ENCODE results near the gene STRA6. TPM values are rescaled to one million over a fixed set of nuclear protein-coding genes. Genes with fewer than 3 reads are reported as not detected.

Gene STRA6
- total and polyA plus RNA-seq, 3 experiments from 2014 or later = not detected

- no peaks in the 10 kb centered on the region for H3K9me3 ChIP-seq (ENCODE audit: low read length)
- DNase-seq = no peak
- H3K4me3 ChIP-seq (ENCODE audit: low read length) = no peak overlapping the region
- no peaks in the 10 kb centered on the region for H3K4me1 Mint-ChIP-seq
- no peaks in the 10 kb centered on the region for H3K4me1 ChIP-seq (ENCODE audit: insufficient read depth, low read length)
- H3K9me3 Mint-ChIP-seq = no peaks in the 10 kb centered on the region
- no peak overlapping the region for H3K4me3 Mint-ChIP-seq
- no peak overlapping the region for H3K27ac Mint-ChIP-seq
- H3K36me3 ChIP-seq (ENCODE audit: insufficient read depth, low read length) = no peaks in the 10 kb centered on the region
- no peak overlapping the region for H3K27ac ChIP-seq (ENCODE audit: low read depth, low read length)
- no peaks in the 10 kb centered on the region for H3K36me3 Mint-ChIP-seq
- ChIA-PET CTCF (no interaction called here), POLR2A (no interaction called here)
- H3K27me3 ChIP-seq (ENCODE audit: insufficient read depth, low read length, poor library complexity, severe bottlenecking) = no peaks in the 10 kb centered on the region
- H3K27me3 Mint-ChIP-seq = peaks cover 2 to 14% of the 10 kb centered on the region in 2 donors
Observed at GRCh38 chr15:74175271-74176191, 27.1 kb downstream of the STRA6 start.

- Histone ChIP-seq H3K36me3 (ENCODE audit: insufficient read depth, low read length) (no peaks in the 10 kb centered on the region), H3K27me3 (ENCODE audit: insufficient read depth, low read length, poor library complexity, severe bottlenecking) (no peaks in the 10 kb centered on the region), H3K4me3 (ENCODE audit: low read length) (no peak overlapping the region), H3K27ac (ENCODE audit: low read depth, low read length) (no peak overlapping the region), H3K4me1 (ENCODE audit: insufficient read depth, low read length) (no peaks in the 10 kb centered on the region), H3K9me3 (ENCODE audit: low read length) (no peaks in the 10 kb centered on the region)
- ChIA-PET POLR2A (no interaction called here), CTCF (no interaction called here)
- H3K9me3 Mint-ChIP-seq = no peaks in the 10 kb centered on the region
- no peaks in the 10 kb centered on the region for H3K4me1 Mint-ChIP-seq
- H3K4me3 Mint-ChIP-seq = no peak overlapping the region
- DNase-seq = no peak
- no peaks in the 10 kb centered on the region for H3K36me3 Mint-ChIP-seq
- H3K27me3 Mint-ChIP-seq = peaks cover 2 to 12% of the 10 kb centered on the region in 2 donors
- H3K27ac Mint-ChIP-seq = no peak overlapping the region
Observed at GRCh38 chr15:74174958-74175253, 27.7 kb downstream of the STRA6 start.

DNA sequence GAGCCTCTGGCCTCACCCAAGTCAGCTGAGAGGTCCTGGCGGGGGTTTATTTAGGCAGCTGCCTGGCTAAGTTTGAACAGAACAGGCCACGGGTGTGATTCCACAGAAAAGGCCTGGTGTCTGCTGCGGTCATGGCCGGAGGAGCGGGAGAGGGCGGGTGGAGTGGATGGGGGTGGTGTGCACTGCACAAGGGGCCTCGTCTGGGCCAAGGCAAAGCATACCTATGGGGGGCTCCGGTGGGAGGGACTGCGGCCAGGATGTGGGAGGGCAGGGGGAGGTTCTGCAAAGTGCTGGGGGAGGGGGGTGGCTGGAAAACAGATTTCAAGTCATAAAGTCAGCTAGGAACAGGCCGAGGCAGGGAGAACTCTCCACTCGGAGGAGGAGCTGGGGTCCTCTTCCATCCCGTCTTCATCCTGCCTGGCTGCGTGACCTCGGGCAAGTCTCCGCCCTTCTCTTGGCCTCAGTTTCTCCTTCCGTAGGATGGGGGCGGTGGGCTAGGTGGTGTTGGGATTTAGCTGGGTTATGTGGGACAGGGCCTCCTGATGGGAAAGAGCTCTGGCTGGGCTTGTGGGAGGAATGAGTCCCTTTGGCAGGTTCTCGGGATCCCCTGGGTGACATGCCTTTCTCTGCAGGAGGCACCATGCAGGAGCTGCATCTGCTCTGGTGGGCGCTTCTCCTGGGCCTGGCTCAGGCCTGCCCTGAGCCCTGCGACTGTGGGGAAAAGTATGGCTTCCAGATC, 28.2 kb downstream of the STRA6 start:
- Mint-ChIP-seq H3K9me3 (no peaks in the 10 kb centered on the region), H3K36me3 (no peaks in the 10 kb centered on the region), H3K4me3 (no peak overlapping the region), H3K27ac (no peak overlapping the region), H3K27me3 (peaks cover 2 to 14% of the 10 kb centered on the region in 2 donors), H3K4me1 (no peaks in the 10 kb centered on the region)
- H3K27ac ChIP-seq (ENCODE audit: low read depth, low read length) = no peak overlapping the region
- POLR2A ChIA-PET = no interaction called here
- no peaks in the 10 kb centered on the region for H3K4me1 ChIP-seq (ENCODE audit: insufficient read depth, low read length)
- no peaks in the 10 kb centered on the region for H3K36me3 ChIP-seq (ENCODE audit: insufficient read depth, low read length)
- DNase-seq = no peak
- CTCF ChIA-PET = no interaction called here
- H3K4me3 ChIP-seq (ENCODE audit: low read length) = no peak overlapping the region
- no peaks in the 10 kb centered on the region for H3K9me3 ChIP-seq (ENCODE audit: low read length)
- H3K27me3 ChIP-seq (ENCODE audit: insufficient read depth, low read length, poor library complexity, severe bottlenecking) = no peaks in the 10 kb centered on the region

DNA sequence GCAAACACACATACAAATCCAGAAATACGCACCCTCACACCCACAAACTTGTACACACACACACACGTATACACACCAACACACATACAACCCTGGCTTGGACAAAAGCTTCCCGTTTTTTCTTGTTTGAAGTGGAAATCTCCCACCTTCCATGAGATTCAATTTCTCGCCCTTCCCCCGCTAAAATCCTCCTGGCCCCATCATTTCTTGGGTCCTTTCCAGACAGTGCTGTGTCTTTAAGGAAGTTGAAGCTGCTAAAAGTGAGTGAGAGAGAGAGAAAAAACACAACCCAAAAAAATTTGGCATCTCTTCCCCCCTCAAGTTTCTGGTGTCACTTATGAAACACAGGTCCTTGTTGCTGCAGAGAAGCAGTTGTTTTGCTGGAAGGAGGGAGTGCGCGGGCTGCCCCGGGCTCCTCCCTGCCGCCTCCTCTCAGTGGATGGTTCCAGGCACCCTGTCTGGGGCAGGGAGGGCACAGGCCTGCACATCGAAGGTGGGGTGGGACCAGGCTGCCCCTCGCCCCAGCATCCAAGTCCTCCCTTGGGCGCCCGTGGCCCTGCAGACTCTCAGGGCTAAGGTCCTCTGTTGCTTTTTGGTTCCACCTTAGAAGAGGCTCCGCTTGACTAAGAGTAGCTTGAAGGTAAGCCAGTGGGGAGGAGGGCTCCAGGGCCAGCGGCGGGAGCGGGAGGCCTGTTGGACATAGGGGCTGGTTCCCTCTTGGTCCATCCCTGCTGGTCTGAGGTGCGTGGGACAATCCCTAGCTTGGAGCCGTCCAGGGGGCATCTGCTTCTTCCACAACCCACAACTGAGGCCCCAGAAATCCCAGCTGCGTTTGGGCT, 29.0 kb downstream of the STRA6 start, which contains the start of gene ISLR:
Gene ISLR, plus strand, starts transcription at position 331 of the 839 bp plus-strand sequence. CDS start 1,149 bp downstream, outside the sequence.
- H3K4me1 ChIP-seq (ENCODE audit: insufficient read depth, low read length) = no peaks in the 10 kb centered on the region
- H3K27me3 Mint-ChIP-seq = peaks cover 5 to 9% of the 10 kb centered on the region in 2 donors
- H3K9me3 Mint-ChIP-seq = no peaks in the 10 kb centered on the region
- ChIA-PET POLR2A (no interaction called here), CTCF (no interaction called here)
- no peaks in the 10 kb centered on the region for H3K36me3 Mint-ChIP-seq
- no peaks in the 10 kb centered on the region for H3K36me3 ChIP-seq (ENCODE audit: insufficient read depth, low read length)
- H3K4me3 Mint-ChIP-seq = no peak within 1 kb of the TSS
- H3K9me3 ChIP-seq (ENCODE audit: low read length) = no peaks in the 10 kb centered on the region
- H3K27ac ChIP-seq (ENCODE audit: low read depth, low read length) = no peak within 1 kb of the TSS
- no peak for DNase-seq
- peak within 1 kb of the TSS in 2 of 8 donors; percentile 13 to 47 for H3K27ac Mint-ChIP-seq
- H3K27me3 ChIP-seq (ENCODE audit: insufficient read depth, low read length, poor library complexity, severe bottlenecking) = no peaks in the 10 kb centered on the region
- no peak within 1 kb of the TSS for H3K4me3 ChIP-seq (ENCODE audit: low read length)
- H3K4me1 Mint-ChIP-seq = no peaks in the 10 kb centered on the region

DNA sequence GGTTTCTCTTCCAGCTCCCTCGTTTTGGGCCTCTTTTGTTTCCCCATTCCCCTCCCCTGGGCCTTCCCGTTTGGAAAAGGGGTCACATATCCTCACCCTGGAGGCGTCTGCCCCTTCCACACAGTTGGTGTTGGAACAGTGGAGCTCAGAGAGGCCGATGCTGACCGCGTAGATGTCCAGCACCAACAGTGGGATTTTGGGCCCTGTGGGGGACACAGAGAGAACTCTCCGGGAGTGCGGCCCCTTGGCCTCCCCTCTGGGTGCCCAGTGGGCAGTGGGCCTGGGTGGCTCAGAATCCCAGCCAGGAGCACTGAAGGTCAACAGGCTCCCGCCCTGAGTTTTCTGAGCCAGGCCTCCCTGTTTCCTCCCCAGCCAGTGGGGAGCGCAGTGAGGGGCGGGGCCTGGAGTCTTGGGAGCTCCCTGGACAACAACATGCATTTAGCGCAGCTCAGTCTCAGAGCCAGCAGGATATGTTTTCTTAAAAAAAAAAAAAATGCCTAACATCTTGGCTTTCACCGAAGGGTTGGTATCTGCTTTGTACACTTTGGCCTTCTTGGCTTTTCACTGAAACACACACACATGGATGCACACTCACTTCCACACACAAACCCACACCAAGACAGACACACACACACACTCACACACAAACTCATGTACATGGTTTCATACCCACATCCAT, 29.7 kb downstream of the STRA6 start:
- no peaks in the 10 kb centered on the region for H3K9me3 Mint-ChIP-seq
- no peak overlapping the region for H3K4me3 Mint-ChIP-seq
- CTCF ChIA-PET = no interaction called here
- no peaks in the 10 kb centered on the region for H3K4me1 ChIP-seq (ENCODE audit: insufficient read depth, low read length)
- no peak overlapping the region for H3K4me3 ChIP-seq (ENCODE audit: low read length)
- no peaks in the 10 kb centered on the region for H3K4me1 Mint-ChIP-seq
- POLR2A ChIA-PET = no interaction called here
- no peak for DNase-seq
- H3K27me3 Mint-ChIP-seq = peaks cover 2 to 9% of the 10 kb centered on the region in 2 donors
- no peak overlapping the region for H3K27ac ChIP-seq (ENCODE audit: low read depth, low read length)
- no peak overlapping the region for H3K27ac Mint-ChIP-seq
- no peaks in the 10 kb centered on the region for H3K36me3 ChIP-seq (ENCODE audit: insufficient read depth, low read length)
- no peaks in the 10 kb centered on the region for H3K36me3 Mint-ChIP-seq
- no peaks in the 10 kb centered on the region for H3K27me3 ChIP-seq (ENCODE audit: insufficient read depth, low read length, poor library complexity, severe bottlenecking)
- no peaks in the 10 kb centered on the region for H3K9me3 ChIP-seq (ENCODE audit: low read length)

- no peak overlapping the region for H3K27ac ChIP-seq (ENCODE audit: low read depth, low read length)
- Mint-ChIP-seq H3K9me3 (no peaks in the 10 kb centered on the region), H3K4me1 (no peaks in the 10 kb centered on the region), H3K36me3 (no peaks in the 10 kb centered on the region), H3K27me3 (peaks cover 4 to 9% of the 10 kb centered on the region in 2 donors), H3K4me3 (no peak overlapping the region), H3K27ac (no peak overlapping the region)
- H3K36me3 ChIP-seq (ENCODE audit: insufficient read depth, low read length) = no peaks in the 10 kb centered on the region
- CTCF ChIA-PET = no interaction called here
- H3K9me3 ChIP-seq (ENCODE audit: low read length) = no peaks in the 10 kb centered on the region
- no peak for DNase-seq
- no peak overlapping the region for H3K4me3 ChIP-seq (ENCODE audit: low read length)
- no peaks in the 10 kb centered on the region for H3K27me3 ChIP-seq (ENCODE audit: insufficient read depth, low read length, poor library complexity, severe bottlenecking)
- POLR2A ChIA-PET = no interaction called here
- H3K4me1 ChIP-seq (ENCODE audit: insufficient read depth, low read length) = no peaks in the 10 kb centered on the region
Observed at GRCh38 chr15:74171965-74172541, 30.5 kb downstream of the STRA6 start.

DNA sequence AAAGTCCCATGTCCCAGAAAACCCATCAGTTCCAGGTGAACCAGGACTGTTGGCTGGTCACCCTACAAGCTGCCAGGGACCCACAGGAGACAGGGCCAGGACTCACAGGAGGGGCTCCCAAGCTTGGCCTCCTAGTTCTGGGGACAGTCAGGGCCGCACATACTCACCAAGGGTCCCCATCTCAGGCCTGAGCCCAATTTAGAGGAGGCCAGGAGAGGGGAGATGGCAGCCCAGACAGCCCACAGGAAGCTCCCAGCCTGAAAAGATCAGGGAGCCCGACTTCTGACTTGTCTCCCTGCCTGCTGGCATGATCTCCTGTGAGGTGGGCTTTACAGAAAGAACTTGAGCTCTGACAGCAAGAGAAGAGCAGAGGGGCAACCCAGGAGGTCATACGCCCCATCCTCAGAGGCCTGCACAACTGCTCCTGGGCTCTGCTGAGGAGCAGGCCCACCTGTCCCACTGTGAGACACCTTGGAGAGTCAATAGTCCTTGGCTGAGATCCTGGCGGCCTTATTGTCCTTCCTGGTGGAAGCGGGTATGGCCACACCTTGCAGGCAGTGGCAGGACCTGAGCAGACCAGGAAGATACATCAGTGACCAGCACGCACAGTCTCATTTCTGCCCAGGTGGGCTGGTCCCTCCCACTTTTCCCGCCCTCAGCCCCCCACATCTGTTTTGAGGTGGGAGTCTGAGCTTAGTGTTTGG, 31.6 kb downstream of the STRA6 start:
- CTCF ChIA-PET = no interaction called here
- no peak overlapping the region for H3K27ac Mint-ChIP-seq
- H3K36me3 ChIP-seq (ENCODE audit: insufficient read depth, low read length) = no peaks in the 10 kb centered on the region
- DNase-seq = no peak
- no peaks in the 10 kb centered on the region for H3K36me3 Mint-ChIP-seq
- POLR2A ChIA-PET = no interaction called here
- H3K4me1 Mint-ChIP-seq = no peaks in the 10 kb centered on the region
- H3K27ac ChIP-seq (ENCODE audit: low read depth, low read length) = no peak overlapping the region
- no peaks in the 10 kb centered on the region for H3K9me3 ChIP-seq (ENCODE audit: low read length)
- no peaks in the 10 kb centered on the region for H3K9me3 Mint-ChIP-seq
- no peak overlapping the region for H3K4me3 ChIP-seq (ENCODE audit: low read length)
- no peaks in the 10 kb centered on the region for H3K4me1 ChIP-seq (ENCODE audit: insufficient read depth, low read length)
- H3K27me3 ChIP-seq (ENCODE audit: insufficient read depth, low read length, poor library complexity, severe bottlenecking) = no peaks in the 10 kb centered on the region
- no peak overlapping the region for H3K4me3 Mint-ChIP-seq
- H3K27me3 Mint-ChIP-seq = peaks cover 4 to 9% of the 10 kb centered on the region in 2 donors
